Tibial artery (tissue), 4 donors: Measurements from ENCODE around the gene TRIM44.

Source experiments
- DNase-seq, 2 donors: peaks; one replicate each; pipeline ENCODE4 v3.0.0-alpha.2; 2019
- H3K27ac ChIP-seq, 2 donors: fragments of 200-600 bp; sonication (generic) in 1 of 2; 1 replicate in 1 of 2; 2 replicates in 1 of 2; pipeline ENCODE4 v1.5.1; 2018 to 2019; ENCODE audit warnings: mild to moderate bottlenecking in 1 of 2
- H3K27me3 ChIP-seq, 2 donors: fragments of 200-600 bp; sonication (generic) in 1 of 2; one replicate each; pipeline versions ENCODE4 v1.5.1 to v1.6.0; 2016 to 2019
- H3K36me3 ChIP-seq, 3 donors: fragments of 200-600 bp; sonication (generic) in 2 of 3; one replicate each; pipeline ENCODE4 v1.5.1; 2016 to 2019; ENCODE audit warnings: mild to moderate bottlenecking in 2 of 3
- H3K4me1 ChIP-seq, 4 donors: fragments of 200-600 bp; sonication (generic) in 2 of 4; 1 replicate in 3 of 4; 2 replicates in 1 of 4; pipeline ENCODE4 v1.5.1; 2016 to 2019
- H3K4me3 ChIP-seq, 2 donors: fragments of 200-600 bp; sonication (generic) in 1 of 2; 1 replicate in 1 of 2; 2 replicates in 1 of 2; pipeline ENCODE4 v1.5.1; 2018 to 2019; ENCODE audit warnings: mild to moderate bottlenecking in 2 of 2
- H3K9me3 ChIP-seq, 3 donors: fragments of 200-600 bp; sonication (generic) in 1 of 3; one replicate each; pipeline ENCODE4 v1.5.1; 2016 to 2019
- intact Hi-C: fragments of 100-400 bp; cut with DNase I; formaldehyde crosslinking; loops from one replicate; pipeline ENCODE4 v1.15.0; 2023; ENCODE audit warnings: low total_unique reads
- TF ChIP-seq, protein P1 (sequence below), 2 experiments: fragments of 200-600 bp in 1 of 2; fragments of 450-650 bp in 1 of 2; IDR thresholded peaks; one replicate each; pipeline ENCODE4 v1.5.1; 2017 to 2019; ENCODE audit warnings: antibody characterized with exemption in 2 of 2, mild to moderate bottlenecking in 1 of 2, moderate library complexity in 1 of 2

The TRIM44 gene

DNA sequence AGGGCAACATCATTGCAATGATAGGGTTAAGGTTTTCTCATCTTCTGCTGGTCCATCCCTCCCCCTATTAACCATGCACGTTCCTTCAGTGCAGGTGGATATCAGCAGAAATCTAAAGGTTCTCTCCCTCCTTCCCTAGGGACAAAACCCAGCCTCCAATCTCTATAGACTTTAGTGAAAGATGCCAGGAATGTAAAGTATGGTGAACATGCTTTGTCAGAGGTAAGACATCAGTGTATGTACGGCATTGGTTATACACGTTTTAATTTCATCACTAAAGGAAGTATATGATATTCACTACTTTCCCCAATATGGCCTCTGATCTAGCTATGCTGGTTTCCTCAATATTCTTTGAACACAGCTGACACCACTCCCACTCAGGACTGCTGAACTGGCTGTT, 200.1 kb downstream of the TRIM44 start:
- H3K27ac ChIP-seq, result no peak overlapping the region
- no peaks in the 10 kb centered on the region for H3K9me3 ChIP-seq
- no peaks in the 10 kb centered on the region for H3K36me3 ChIP-seq
- no peaks in the 10 kb centered on the region for H3K27me3 ChIP-seq
- intact Hi-C loops, result no loop called here
- DNase-seq, result no peak
- H3K4me1 ChIP-seq, result no peaks in the 10 kb centered on the region
- H3K4me3 ChIP-seq, result no peak overlapping the region
- TF ChIP-seq, protein P1, sequence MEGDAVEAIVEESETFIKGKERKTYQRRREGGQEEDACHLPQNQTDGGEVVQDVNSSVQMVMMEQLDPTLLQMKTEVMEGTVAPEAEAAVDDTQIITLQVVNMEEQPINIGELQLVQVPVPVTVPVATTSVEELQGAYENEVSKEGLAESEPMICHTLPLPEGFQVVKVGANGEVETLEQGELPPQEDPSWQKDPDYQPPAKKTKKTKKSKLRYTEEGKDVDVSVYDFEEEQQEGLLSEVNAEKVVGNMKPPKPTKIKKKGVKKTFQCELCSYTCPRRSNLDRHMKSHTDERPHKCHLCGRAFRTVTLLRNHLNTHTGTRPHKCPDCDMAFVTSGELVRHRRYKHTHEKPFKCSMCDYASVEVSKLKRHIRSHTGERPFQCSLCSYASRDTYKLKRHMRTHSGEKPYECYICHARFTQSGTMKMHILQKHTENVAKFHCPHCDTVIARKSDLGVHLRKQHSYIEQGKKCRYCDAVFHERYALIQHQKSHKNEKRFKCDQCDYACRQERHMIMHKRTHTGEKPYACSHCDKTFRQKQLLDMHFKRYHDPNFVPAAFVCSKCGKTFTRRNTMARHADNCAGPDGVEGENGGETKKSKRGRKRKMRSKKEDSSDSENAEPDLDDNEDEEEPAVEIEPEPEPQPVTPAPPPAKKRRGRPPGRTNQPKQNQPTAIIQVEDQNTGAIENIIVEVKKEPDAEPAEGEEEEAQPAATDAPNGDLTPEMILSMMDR (IDR thresholded peaks at IDR 0.05), result no peak

DNA sequence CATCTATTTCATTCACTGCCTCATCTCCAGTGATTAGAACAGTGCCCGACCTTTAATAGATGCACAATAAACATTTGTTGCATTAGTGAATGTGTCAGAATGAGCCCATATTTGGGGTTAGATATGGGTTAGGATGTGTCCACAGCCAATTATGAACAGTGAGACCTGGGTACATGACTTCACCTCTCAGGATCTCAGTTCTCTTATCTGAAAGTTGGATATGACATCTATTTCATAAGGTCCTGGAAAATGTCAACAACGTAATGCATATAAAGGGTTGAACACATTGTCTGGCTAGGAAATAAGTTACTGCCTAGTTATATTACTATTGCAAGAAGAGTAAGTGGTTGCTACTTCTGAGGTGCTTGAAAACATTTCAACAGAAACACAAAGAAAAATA, 201.6 kb downstream of the TRIM44 start:
- no peak for DNase-seq
- H3K4me1 ChIP-seq, result no peaks in the 10 kb centered on the region
- no peak overlapping the region for H3K27ac ChIP-seq
- H3K36me3 ChIP-seq, result no peaks in the 10 kb centered on the region
- intact Hi-C loops, result no loop called here
- no peak overlapping the region for H3K4me3 ChIP-seq
- TF ChIP-seq, protein P1 (IDR thresholded peaks at IDR 0.05), result no peak
- H3K9me3 ChIP-seq, result peaks cover 1 to 11% (median 4%) of the 10 kb centered on the region in 3 donors
- H3K27me3 ChIP-seq, result no peaks in the 10 kb centered on the region

GRCh38 chr11:35866601-35867000, 204.0 kb downstream of the TRIM44 start:
- H3K27me3 ChIP-seq, result no peaks in the 10 kb centered on the region
- peaks cover 4 to 15% (median 5%) of the 10 kb centered on the region in 3 donors for H3K9me3 ChIP-seq
- no peak overlapping the region for H3K27ac ChIP-seq
- H3K4me1 ChIP-seq, result no peaks in the 10 kb centered on the region
- no peak for DNase-seq
- H3K4me3 ChIP-seq, result no peak overlapping the region
- intact Hi-C loops, result no loop called here
- no peaks in the 10 kb centered on the region for H3K36me3 ChIP-seq
- TF ChIP-seq, protein P1 (IDR thresholded peaks at IDR 0.05), result no peak
